K562 (cell line): Measurements from ENCODE around the gene ATXN7L1. TPM values are rescaled to one million over a fixed set of nuclear protein-coding genes. Genes with fewer than 3 reads are reported as not detected.
A peak's percentile ranks its signal among the peaks of the same experiment; 100 is the strongest.

Experiments
- BACH1 ChIP-seq: fragments of 200-800 bp; sonication (Bioruptor generic); IDR thresholded peaks from 2 replicates; pipeline ENCODE4 v1.6.1; 2016; ENCODE audit warnings: missing genetic modification characterization, missing compliant biosample characterization
- CTCF ChIP-seq, 3 experiments: IDR thresholded peaks in 2 of 3; conservative IDR thresholded peaks in 1 of 3; 2 replicates each; pipeline ENCODE4 v1.5.1; 2011 to 2012; ENCODE audit warnings: low read length in 3 of 3, mild to moderate bottlenecking in 3 of 3, control low read depth in 2 of 3, improper control_type of control experiment in 1 of 3, inconsistent platforms in 1 of 3, low read depth in 1 of 3, mixed read lengths in 1 of 3, moderate library complexity in 1 of 3; ENCODE audit not compliant: insufficient read depth in 2 of 3
- ELK3 ChIP-seq: fragments of 450-650 bp; formaldehyde crosslinking; IDR thresholded peaks from 2 replicates; pipeline ENCODE4 v1.4.0; 2020; ENCODE audit warnings: mild to moderate bottlenecking
- FOXJ2 ChIP-seq: fragments of 200-800 bp; sonication (Bioruptor generic); IDR thresholded peaks from 2 replicates; pipeline ENCODE4 v1.6.1; 2016; ENCODE audit warnings: missing genetic modification characterization, missing compliant biosample characterization
- HLTF ChIP-seq: fragments of 450-650 bp; IDR thresholded peaks from 2 replicates; pipeline ENCODE4 v1.6.1; 2016
- HNRNPL ChIP-seq: fragments of 200-400 bp; formaldehyde crosslinking; IDR thresholded peaks from 2 replicates; pipeline ENCODE4 v1.6.1; 2017; ENCODE audit warnings: low read depth, mild to moderate bottlenecking, low read length
- NR2C1 ChIP-seq, 2 experiments: fragments of 450-650 bp; IDR thresholded peaks; 2 replicates each; pipeline ENCODE4 v1.6.1; 2017; ENCODE audit warnings: mild to moderate bottlenecking in 2 of 2, antibody characterized with exemption in 1 of 2, inconsistent platforms in 1 of 2, missing compliant biosample characterization in 1 of 2, missing genetic modification characterization in 1 of 2
- PCBP1 ChIP-seq: fragments of 200-400 bp; formaldehyde crosslinking; IDR thresholded peaks from 2 replicates; pipeline ENCODE4 v1.6.1; 2018; ENCODE audit warnings: mild to moderate bottlenecking, low read depth, low read length; ENCODE audit not compliant: poor library complexity, severe bottlenecking
- POLR2A ChIP-seq: fragments of 450-650 bp; conservative IDR thresholded peaks from 2 replicates; pipeline ENCODE4 v1.6.1; 2016
- PTTG1 ChIP-seq: fragments of 450-650 bp; IDR thresholded peaks from 2 replicates; pipeline ENCODE4 v1.6.1; 2016; ENCODE audit warnings: low read depth, mild to moderate bottlenecking, missing genetic modification characterization, missing compliant biosample characterization
- RAD21 ChIP-seq, 2 experiments: fragments of 250-450 bp in 1 of 2; fragments of 450-650 bp in 1 of 2; sonication (Bioruptor Pico) in 1 of 2; formaldehyde crosslinking in 1 of 2; IDR thresholded peaks in 1 of 2; conservative IDR thresholded peaks in 1 of 2; 2 replicates each; pipeline versions ENCODE4 v1.4.0 to v1.8.0; 2020 to 2022; ENCODE audit warnings: mild to moderate bottlenecking in 2 of 2, moderate library complexity in 1 of 2
- THRB ChIP-seq: fragments of 450-650 bp; formaldehyde crosslinking; conservative IDR thresholded peaks from 2 replicates; pipeline ENCODE4 v1.4.0; 2022; ENCODE audit warnings: mild to moderate bottlenecking, missing genetic modification characterization
- polyA plus RNA-seq, 8 experiments: library from polyadenylated mRNA; depleted of rRNA in 4 of 8; stranded (reverse) in 5 of 8; unstranded in 3 of 8; fragments of >200 nt; fragmentation: Nextera tagmentation in 2 of 8; fragmentation: Illumina TruSeq in 1 of 8; extraction: Ambion mirVana in 2 of 8; extraction: Trizol in 1 of 8; gene quantifications; 2 replicates each; pipeline versions ENCODE4 v1.2.1 to v1.2.3, GENCODE V29; 2011 to 2014; ENCODE audit warnings: inconsistent platforms in 1 of 8, missing spikeins in 1 of 8
- total RNA-seq, 7 experiments: library from RNA; depleted of rRNA in 6 of 7; stranded (reverse); fragments of >200 nt in 6 of 7; fragmentation: Illumina TruSeq in 2 of 7; extraction: Trizol in 2 of 7; gene quantifications; 2 replicates each; pipeline versions ENCODE4 v1.2.1 to v1.2.3, GENCODE V29; 2011 to 2021; ENCODE audit warnings: low replicate concordance in 1 of 7

The ATXN7L1 gene
- total and polyA plus RNA-seq, 9 of the 15 experiments (the other 6 are each of a cell fraction or from before 2014, with no cell fraction given): 6.6 to 13.7 (median 10.7) TPM

GRCh38 chr7:105594034-105594433 is 282.4 kb downstream of the ATXN7L1 start (continued):
- TF ChIP-seq CTCF (IDR thresholded peaks at IDR 0.05 in 2 of 3, conservative IDR thresholded peaks at IDR 0.05 in 1 of 3; ENCODE audit: insufficient read depth in 2 of 3, low read depth in 1 of 3, low read length in 3 of 3): peak in 1 of 3 experiments; percentile 23; a peak in 1 of 6 replicates
- no peak for TF ChIP-seq NR2C1 (IDR thresholded peaks at IDR 0.05)
- no peak for TF ChIP-seq NR2C1 (tag; IDR thresholded peaks at IDR 0.05)
- TF ChIP-seq RAD21 (CRISPR knock-in tag; conservative IDR thresholded peaks at IDR 0.05 in 1 of 2, IDR thresholded peaks at IDR 0.05 in 1 of 2): 0 out of 4 replicates have a peak, but pooled peaks of 1 of the 2 experiments have one; percentile 14
- TF ChIP-seq THRB (CRISPR knock-in tag): no peak
- no peak for TF ChIP-seq HNRNPL
- no peak for TF ChIP-seq HLTF
- no peak for TF ChIP-seq BACH1
- TF ChIP-seq POLR2A: 0 out of 2 replicates have a peak, but pooled peaks have one; percentile 0
- no peak for TF ChIP-seq FOXJ2 (tag)
- no peak for TF ChIP-seq PCBP1
- TF ChIP-seq ELK3 (CRISPR knock-in tag): no peak
- no peak for TF ChIP-seq PTTG1 (tag)
